Activated CD8-positive, alpha-beta memory T cell treated with anti-CD3 and anti-CD28 coated beads for 24 hours (primary cell): ENCODE measurements around the gene HNRNPM.
"Not testable (repeated sequence)": the region's sequence is repeated elsewhere in the genome, so short reads cannot be mapped to it uniquely, and the experiment has no call there.

ENCODE experiments used
- DNase-seq: peaks from one replicate; pipeline ENCODE4 v3.0.0-alpha.2; 2020

Gene HNRNPM

DNA sequence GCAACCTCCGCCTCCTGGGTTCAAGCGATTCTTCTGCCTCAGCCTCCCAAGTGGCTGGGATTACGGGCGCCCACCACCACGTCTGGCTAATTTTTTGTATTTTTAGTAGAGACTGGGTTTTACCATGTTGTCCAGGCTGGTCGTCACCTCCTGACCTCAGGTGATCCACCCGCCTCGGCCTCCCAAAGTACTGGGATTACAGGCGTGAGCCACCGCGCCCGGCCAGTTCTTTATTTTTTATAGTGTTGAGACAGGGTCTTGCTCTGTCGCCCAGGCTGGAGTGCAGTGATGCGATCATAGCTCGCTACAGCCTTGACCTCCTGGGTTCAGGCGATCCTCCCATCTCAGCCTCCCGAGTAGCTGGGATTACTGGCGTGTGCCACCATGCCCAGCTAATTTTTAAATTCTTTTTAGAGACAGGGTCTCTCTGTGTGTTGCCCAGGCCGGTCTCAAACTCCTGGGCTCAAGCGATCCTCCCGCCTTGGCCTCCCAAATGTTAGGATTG lies 69.8 kb downstream of the HNRNPM start:
- DNase-seq = not testable (repeated sequence)

- DNase-seq = peak; percentile 78
Measured at GRCh38 chr19:8515317-8515716, 70.5 kb downstream of the HNRNPM start.

DNA sequence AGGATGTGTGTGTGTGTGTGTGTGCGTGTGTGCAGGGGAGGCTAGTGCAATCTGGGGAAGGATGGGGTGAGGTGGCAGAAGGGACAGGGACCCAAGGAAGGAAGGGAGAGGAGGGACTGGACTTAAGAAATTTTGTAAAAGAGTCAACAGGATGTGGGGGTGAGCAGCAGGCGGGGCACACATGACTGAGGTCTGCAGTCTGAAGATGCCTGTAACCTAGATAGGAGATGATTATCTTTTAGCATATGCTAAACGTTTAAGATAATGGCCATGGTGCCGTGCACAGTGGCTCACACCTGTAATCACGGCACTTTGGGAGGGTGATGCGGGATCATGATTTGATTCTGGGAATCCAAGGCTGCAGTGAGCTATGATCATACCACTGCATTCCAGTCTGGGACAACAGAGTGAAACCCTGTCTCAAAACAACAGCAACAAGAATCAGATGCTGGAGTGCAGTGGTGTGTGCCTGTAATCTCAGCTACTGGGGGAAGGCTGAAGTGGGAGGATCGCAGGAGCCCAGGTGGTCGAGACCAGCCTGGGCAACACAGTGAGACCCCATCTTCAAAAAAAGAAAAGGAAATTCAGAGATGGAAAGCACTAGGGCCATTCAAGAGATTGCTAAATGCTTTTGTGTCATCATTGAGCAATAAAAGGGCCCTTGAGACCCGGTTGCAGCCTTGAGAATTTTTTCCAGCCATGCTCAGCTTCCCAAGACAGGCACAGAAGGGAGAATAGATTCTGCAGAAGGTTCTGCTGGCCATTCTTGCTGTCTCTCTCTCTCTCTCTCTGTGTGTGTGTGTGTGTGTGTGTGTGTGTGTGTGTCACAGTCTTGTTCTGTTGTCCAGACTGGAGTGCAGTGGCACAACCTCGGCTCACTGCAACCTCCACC lies 73.0 kb downstream of the HNRNPM start:
- no peak for DNase-seq

GRCh38 chr19:8518536-8518935 lies 73.8 kb downstream of the HNRNPM start:
- DNase-seq = no peak

- no peak for DNase-seq
Measured at GRCh38 chr19:8519388-8519787, 74.6 kb downstream of the HNRNPM start.

DNA sequence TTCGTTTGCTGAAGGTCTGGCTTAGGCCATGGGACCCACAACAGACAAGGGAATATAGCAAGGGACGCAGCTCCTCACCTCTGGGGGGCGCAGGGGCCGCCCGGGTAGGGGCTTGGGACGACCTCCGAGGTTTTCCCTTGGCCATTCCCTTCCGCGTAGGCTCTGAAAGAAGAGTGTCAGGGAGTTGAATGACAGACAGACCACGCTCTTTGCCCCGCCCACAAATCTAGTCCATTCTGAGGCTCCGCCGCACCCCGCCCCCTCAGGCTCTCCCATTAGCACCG lies 80.6 kb downstream of the HNRNPM start:
- no peak for DNase-seq

- DNase-seq = no peak
Measured at GRCh38 chr19:8526345-8527091, 81.7 kb downstream of the HNRNPM start.

- no peak for DNase-seq
Measured at GRCh38 chr19:8528500-8528899, 83.7 kb downstream of the HNRNPM start.

GRCh38 chr19:8529369-8530006 lies 84.7 kb downstream of the HNRNPM start:
- no peak for DNase-seq

GRCh38 chr19:8530061-8530679 lies 85.4 kb downstream of the HNRNPM start:
- DNase-seq = no peak

DNA sequence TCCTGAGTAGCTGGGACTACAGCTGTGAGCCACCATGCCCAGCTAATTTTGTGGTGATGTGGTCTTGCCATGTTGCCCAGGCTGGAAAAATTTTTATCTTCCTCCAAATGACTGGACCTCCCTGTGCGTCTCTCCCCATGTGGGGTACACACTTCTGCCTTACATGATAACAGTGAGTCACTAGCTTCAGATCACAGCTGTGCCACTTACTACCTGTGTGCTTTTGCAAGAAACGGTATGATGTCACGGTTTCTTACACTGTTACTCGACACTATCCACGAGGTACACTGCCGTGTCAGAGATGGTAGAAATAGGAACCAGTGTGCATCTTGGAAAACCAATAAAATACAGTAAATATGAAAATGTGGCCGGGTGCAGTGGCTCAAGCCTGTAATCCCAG lies 86.7 kb downstream of the HNRNPM start:
- DNase-seq = no peak

GRCh38 chr19:8532225-8532624 lies 87.5 kb downstream of the HNRNPM start:
- no peak for DNase-seq

- no peak for DNase-seq
Measured at GRCh38 chr19:8536282-8536681, 91.5 kb downstream of the HNRNPM start.

DNA sequence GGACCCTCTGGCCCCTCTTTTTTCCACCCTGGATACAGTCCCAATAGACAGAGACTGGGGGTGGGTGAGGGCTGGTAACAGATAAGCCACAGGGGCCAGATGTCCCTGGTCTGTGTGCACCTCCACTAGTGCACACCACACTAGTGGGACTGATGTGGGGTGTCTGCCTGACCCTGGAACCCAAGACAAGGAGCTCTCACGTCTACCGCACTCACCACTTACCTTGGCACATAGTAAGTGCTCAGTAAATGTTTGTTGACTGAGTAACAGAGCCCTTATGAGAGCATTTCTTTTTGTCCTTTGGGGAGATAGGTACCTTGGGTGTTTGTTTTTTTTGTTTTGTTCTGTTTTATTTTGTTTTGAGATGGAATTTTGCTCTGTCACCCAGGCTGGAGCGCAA lies 92.3 kb downstream of the HNRNPM start:
- DNase-seq = no peak
